Transverse colon (tissue), 4 donors: ENCODE results near the gene MEIKIN.

Experiments used
- CTCF ChIP-seq, 5 experiments: fragments of 200-600 bp in 3 of 5; fragments of 450-650 bp in 2 of 5; sonication (generic) in 3 of 5; IDR thresholded peaks; 1 replicate in 2 of 5; 2 replicates in 3 of 5; pipeline ENCODE4 v1.5.1; 2016 to 2017; ENCODE audit warnings: antibody characterized with exemption in 5 of 5, inconsistent platforms in 3 of 5, mild to moderate bottlenecking in 2 of 5, moderate library complexity in 1 of 5
- EP300 ChIP-seq: sonication (generic); formaldehyde crosslinking; IDR thresholded peaks from one replicate; pipeline ENCODE4 v1.6.1; 2017; ENCODE audit warnings: antibody characterized with exemption, low read depth
- POLR2A ChIP-seq: fragments of 450-650 bp; IDR thresholded peaks from one replicate; pipeline ENCODE4 v1.6.1; 2016; ENCODE audit warnings: antibody characterized with exemption, mild to moderate bottlenecking, moderate library complexity
- POLR2AphosphoS5 ChIP-seq, 3 donors: sonication (generic); formaldehyde crosslinking; IDR thresholded peaks; one replicate each; pipeline ENCODE4 v1.6.1; 2016; ENCODE audit warnings: antibody characterized with exemption in 3 of 3

- no peak for TF ChIP-seq POLR2AphosphoS5 (IDR thresholded peaks at IDR 0.05)
- no peak for TF ChIP-seq CTCF (IDR thresholded peaks at IDR 0.05)
- no peak for TF ChIP-seq EP300
- TF ChIP-seq POLR2A, result no peak
These were observed 38.8 kb downstream of the MEIKIN start for GRCh38 chr5:131906668-131907067.
